Vagina (tissue), 2 donors: ENCODE results near the gene LCLAT1.
"Not testable (repeated sequence)": the region's sequence is repeated elsewhere in the genome, so short reads cannot be mapped to it uniquely, and the experiment has no call there.

Experiments
- CTCF ChIP-seq, 3 experiments: fragments of 450-650 bp in 2 of 3; fragments of 200-600 bp in 1 of 3; sonication (generic) in 1 of 3; IDR thresholded peaks; one replicate each; pipeline ENCODE4 v1.5.1; 2017 to 2019; ENCODE audit warnings: antibody characterized with exemption in 3 of 3, mild to moderate bottlenecking in 2 of 3, moderate library complexity in 2 of 3
- POLR2A ChIP-seq, 2 donors: fragments of 450-650 bp; IDR thresholded peaks; one replicate each; pipeline ENCODE4 v1.6.1; 2017; ENCODE audit warnings: antibody characterized with exemption in 2 of 2, mild to moderate bottlenecking in 2 of 2, moderate library complexity in 2 of 2

DNA sequence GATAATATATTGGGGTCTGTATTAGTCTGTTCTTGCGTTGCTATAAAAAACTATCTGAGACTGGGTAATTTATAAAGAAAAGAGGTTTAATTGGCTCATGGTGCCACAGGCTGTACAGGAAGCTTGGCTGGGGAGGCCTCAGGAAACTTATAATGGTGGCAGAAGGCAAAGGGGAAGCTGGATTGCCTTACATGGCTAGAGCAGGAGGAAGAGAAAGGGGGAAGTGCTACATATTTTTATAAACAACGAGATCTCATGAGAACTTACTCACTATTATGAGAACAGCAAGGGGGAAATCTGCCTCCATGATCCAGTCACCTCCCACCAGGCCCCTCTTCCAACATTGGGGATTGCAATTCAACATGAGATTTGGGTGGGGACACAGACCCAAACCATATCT is 48.9 kb downstream of the LCLAT1 start:
- TF ChIP-seq POLR2A, CTCF (IDR thresholded peaks at IDR 0.05): not testable (repeated sequence)
